Germinal center (tissue), 1 donor: ENCODE data around the gene PCSK9.
"Not testable (repeated sequence)": the region's sequence is repeated elsewhere in the genome, so short reads cannot be mapped to it uniquely, and the experiment has no call there.

ENCODE experiments used
- DNase-seq: peaks from one replicate; pipeline ENCODE4 v3.0.0; 2012; ENCODE audit warnings: mixed read lengths, low spot score

Gene PCSK9

GRCh38 chr1:55010194-55010886 is 29.0 kb upstream of the PCSK9 start:
- no peak for DNase-seq

- DNase-seq: no peak
Measured at GRCh38 chr1:55010887-55011217, 28.5 kb upstream of the PCSK9 start.

GRCh38 chr1:55012661-55013060 is 26.7 kb upstream of the PCSK9 start:
- no peak for DNase-seq

- DNase-seq: no peak
Measured at GRCh38 chr1:55015123-55015522, 24.2 kb upstream of the PCSK9 start.

GRCh38 chr1:55015731-55016620 is 23.4 kb upstream of the PCSK9 start:
- DNase-seq: no peak

- DNase-seq: no peak
Measured at GRCh38 chr1:55018395-55018794, 21.0 kb upstream of the PCSK9 start.

- DNase-seq: peak; percentile 76
Measured at GRCh38 chr1:55021942-55022546, 17.3 kb upstream of the PCSK9 start.

- DNase-seq: not testable (repeated sequence)
Measured at GRCh38 chr1:55024163-55024562, 15.2 kb upstream of the PCSK9 start.

- not testable (repeated sequence) for DNase-seq
Measured at GRCh38 chr1:55026682-55027081, 12.7 kb upstream of the PCSK9 start.

- DNase-seq: not testable (repeated sequence)
Measured at GRCh38 chr1:55031098-55031497, 8.2 kb upstream of the PCSK9 start.

- DNase-seq: no peak
Measured at GRCh38 chr1:55033265-55033614, 6.1 kb upstream of the PCSK9 start.

GRCh38 chr1:55034476-55035133 is 4.7 kb upstream of the PCSK9 start:
- no peak for DNase-seq

GRCh38 chr1:55035904-55036303 is 3.4 kb upstream of the PCSK9 start:
- DNase-seq: no peak

GRCh38 chr1:55037733-55038551 is 1.4 kb upstream of the PCSK9 start:
- DNase-seq: no peak

GRCh38 chr1:55038552-55038838 is 853 bp upstream of the PCSK9 start:
- no peak for DNase-seq

GRCh38 chr1:55038974-55039341 is 390 bp upstream of the PCSK9 start:
- no peak for DNase-seq

GRCh38 chr1:55040083-55040932 is 960 bp downstream of the PCSK9 start:
- DNase-seq: no peak

- DNase-seq: no peak
Measured at GRCh38 chr1:55040933-55041494, 1.7 kb downstream of the PCSK9 start.

- DNase-seq: no peak
Measured at GRCh38 chr1:55041613-55042012, 2.3 kb downstream of the PCSK9 start.

- DNase-seq: no peak
Measured at GRCh38 chr1:55043011-55043410, 3.7 kb downstream of the PCSK9 start.

- DNase-seq: no peak
Measured at GRCh38 chr1:55043726-55044125, 4.4 kb downstream of the PCSK9 start.
